GM21381 (cell line): ENCODE data around the gene XCR1.
A peak's percentile ranks its signal among the peaks of the same experiment; 100 is the strongest.
"Not testable (repeated sequence)": the region's sequence is repeated elsewhere in the genome, so short reads cannot be mapped to it uniquely, and the experiment has no call there.

ENCODE experiments used
- ATAC-seq: cut with Tn5 transposase; IDR thresholded peaks from one replicate; pipeline ENCODE4 v1.9.1; 2021; ENCODE audit warnings: mild to moderate bottlenecking, moderate library complexity; ENCODE audit not compliant: unreplicated experiment

Gene XCR1

DNA sequence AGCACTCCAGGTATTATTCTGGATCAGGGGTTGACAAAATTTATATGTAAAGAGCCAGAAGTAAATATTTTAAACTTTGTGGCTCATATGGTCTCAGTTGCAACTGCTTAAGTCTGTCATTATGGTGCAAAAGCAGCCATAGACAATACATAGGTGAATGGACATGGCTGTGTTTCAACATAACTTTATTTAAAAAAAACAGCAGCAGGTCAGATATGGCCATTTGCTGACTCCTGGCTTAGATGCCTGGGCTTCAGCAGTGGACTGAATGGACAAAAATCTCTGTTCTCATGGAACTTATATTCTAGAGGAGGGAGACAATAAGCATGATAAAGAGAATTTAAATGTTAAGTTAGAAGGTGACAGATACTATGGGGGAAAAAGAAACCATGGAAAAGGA, 20.0 kb downstream of the XCR1 start:
- ATAC-seq: no peak

DNA sequence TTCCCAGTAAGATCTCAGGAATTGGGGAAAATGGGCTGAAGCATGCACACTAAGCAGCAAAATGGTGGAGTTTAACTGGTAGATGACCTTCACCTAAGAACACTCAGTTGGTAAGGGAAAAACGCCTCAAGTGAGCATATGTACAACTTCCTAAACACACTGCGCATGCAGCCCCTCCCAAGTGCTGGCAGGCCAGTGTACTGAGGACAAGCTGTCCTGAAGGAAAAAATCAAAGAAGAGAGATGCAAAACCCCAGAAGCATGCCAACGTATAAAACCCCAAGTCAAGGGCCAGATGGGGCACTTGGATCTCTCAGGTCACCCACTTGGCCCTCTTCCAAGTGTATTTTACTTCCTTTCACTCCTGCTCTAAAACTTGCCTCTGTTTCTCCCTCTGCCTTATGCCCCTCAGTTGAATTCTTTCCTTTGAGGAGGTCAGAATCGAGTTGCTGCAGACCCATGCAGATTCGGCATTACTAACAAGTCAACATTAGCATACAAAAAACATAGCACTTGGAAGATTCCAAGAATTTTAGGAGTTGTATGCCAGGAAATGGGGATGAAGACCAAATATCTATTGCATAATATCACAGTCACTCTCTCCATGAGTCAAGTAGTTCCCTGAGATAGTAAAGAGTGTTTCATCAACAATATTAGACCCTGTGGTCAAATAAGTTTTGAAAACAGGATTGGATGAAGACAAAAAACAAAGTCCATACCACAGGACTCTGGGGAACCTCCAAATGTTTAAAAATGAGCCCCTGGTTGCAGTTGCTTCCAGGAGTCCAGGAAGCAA, 20.8 kb downstream of the XCR1 start:
- ATAC-seq: no peak

DNA sequence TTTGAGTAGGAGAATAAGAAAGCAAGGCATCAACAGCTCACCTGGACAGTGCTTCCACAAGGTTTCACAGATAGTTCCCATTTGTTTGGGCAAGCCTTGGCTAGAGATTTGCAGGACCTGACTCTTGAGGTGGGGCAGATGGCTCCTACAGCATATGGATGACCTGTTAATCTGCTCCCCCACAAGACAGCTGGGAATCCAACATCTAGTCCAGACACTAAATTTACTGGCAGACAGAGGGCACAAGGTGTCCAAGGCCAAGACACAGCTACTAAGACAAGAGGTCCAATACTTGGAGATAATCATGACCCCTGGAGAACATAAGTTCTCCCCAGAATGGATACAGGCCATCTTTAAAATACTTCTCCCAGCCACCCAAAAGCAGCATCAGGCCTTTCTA, 23.6 kb downstream of the XCR1 start:
- not testable (repeated sequence) for ATAC-seq

DNA sequence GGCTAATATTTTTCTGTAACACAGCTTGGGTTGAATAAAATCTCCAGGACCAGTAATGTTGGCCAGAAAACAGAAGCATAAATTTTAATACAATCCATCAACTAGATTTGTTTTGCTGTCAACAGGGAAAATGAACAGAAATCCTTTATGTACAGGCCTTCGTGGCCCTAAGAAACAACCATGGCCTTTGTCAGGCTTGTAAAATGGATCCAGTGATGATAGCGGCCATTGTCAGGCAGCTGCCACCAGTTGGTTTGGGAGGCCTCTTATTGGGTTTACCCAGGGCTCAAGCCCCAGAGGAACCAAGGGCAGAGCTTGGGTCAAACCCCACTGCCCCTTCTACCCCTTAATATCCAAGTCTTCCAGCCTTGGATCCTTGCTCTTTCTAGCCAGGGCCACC, 26.1 kb downstream of the XCR1 start:
- no peak for ATAC-seq

DNA sequence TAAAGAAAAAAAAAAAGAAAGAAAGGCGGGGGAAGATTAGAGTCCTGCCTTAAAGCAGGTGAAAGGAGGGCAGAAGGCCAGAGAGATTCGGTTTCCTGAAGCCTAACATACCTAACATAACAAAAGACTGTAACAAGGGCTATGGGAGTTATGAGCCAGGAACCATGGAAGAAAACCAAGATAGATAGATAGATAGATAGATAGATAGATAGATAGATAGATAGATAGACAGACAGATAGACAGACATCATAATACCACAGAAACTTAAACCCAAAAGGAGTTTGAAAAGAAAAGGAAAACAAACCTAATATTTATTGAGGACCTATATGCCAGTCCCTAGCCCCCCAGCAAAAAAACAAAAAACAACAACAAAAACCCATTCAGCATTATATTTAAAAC, 29.3 kb downstream of the XCR1 start:
- no peak for ATAC-seq

DNA sequence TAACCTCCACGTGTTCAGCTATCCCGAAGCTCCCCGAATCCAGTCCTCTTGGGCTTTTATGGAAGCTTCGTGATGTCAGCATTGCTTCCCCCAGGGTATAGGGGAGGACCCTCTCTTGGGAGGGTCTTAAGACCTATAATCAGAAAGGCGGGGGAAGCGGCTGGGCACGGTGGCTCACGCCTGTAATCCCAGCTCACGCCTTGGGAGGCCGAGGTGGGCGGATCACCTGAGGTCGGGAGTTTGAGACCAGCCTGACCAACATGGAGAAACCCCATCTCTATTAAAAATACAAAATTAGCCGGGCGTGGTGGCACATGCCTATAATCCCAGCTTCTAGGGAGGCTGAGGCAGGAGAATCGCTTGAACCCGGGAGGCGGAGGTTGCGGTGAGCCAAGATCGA, 29.8 kb downstream of the XCR1 start:
- ATAC-seq: not testable (repeated sequence)

DNA sequence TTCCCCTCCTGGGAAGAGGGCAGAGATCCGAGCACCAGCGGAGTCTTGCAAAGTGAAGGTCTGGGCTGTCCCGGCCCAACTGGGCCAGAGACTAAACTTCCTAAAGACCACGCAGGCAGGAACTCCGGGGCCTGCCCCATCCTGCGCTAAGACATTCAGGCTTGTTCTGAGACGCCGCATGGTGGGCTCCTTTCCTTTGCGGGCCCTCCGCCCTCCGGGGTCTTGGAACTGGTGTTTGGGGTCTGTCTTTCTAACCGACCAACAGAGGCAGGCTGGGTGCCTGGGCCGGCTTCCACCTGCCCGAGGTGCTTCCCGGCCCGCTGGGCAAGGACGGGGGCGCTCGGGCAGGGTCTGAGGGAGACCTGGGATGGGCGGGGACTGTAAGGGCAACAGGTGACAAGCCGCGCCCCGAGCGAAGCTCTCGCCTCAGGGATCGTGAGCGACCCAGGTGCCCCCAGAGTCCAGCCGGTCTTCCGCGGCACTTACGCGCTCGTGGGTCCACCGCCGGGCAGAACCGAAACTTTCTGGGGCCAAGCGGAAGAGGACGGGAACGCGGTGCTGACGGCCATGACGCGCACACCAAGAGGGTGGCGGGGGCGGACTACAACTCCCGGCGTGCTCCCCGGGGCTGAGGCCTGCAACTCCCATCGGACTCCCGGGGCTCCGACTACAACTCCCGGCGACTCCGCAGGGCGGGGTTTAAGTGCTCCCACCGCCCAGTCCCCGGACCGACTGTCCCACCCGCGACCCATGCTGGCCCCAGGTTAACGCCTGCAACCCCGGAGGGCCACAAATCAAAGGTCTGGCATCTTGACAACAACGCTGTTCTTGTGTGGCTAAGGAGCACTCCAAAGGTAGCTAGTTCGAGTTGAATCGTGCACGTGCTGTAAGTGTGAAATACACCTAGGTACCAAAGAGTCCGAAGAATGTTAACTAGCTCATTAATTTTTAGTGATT, 31.8 kb downstream of the XCR1 start, which contains the start of gene FYCO1:
Gene FYCO1, minus strand, starts transcription at position 589 of the 957 bp plus-strand sequence. CDS start 10,914 bp downstream, outside the sequence.
- ATAC-seq: peak; percentile 80

DNA sequence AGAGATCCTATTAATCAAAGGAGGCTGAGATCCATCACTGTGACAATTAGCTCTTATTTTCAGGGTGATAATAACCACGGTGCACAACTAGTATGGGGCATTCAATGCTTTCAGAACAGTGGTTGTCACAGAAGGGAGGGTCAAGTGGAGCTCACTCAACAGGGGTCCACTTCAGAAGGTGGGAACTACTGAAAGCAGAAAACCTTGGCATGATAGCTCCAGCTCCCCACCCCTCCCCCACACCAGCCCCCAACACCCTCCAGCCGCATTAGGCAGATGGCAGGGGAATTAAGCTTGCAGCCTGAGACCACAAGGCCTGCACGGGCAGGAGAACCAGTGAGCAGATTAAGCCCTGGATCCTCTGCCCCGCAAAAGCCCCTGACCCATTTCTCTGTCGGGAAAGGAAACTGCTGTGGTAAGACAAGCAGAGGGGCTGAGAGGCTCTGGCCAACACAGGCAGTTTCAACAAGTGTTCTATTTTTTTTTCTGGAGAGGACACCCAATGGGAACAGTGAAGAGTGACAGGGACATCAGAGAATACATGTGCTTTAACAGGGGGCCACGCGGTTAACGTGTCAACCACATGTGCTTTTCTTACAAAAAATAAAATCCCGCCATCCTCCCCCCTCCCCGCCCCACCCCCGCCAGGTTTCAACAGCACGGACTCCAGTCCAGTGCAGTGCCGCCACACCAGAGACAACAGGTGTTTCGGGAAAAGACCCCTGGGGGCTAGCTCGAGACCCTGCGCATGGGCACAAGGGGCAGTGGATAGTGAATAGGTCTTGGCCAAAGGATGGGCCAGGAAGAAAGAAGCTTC, 32.7 kb downstream of the XCR1 start:
- peak; percentile 28 for ATAC-seq

DNA sequence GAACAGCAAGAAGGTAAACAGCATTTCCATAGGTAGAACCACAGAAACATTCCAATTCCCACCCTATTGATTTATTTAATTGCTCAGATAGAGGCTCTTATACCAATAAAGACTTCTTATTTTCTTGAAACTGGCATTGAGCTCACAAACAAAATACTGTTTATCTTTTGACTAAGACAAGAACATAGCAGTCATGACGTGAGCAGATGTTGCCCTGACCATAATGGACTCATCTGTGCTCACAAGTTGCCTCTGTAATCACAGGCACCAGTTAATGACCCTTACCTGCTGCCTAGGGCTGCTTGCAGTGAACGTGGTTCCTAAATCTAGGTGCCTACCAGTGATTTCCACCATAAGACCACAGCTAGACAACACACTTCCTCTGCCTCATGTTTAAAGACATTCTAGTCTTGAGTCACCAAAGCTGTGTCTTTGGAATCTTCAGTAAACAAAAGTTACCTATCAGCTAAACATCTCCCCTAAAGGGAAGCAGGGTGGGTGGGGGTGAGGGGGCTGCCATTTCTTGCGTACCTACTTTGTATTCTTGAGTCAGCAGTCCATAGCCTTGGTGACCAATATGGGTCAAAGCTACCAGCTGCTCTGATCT, 33.8 kb downstream of the XCR1 start:
- no peak for ATAC-seq

DNA sequence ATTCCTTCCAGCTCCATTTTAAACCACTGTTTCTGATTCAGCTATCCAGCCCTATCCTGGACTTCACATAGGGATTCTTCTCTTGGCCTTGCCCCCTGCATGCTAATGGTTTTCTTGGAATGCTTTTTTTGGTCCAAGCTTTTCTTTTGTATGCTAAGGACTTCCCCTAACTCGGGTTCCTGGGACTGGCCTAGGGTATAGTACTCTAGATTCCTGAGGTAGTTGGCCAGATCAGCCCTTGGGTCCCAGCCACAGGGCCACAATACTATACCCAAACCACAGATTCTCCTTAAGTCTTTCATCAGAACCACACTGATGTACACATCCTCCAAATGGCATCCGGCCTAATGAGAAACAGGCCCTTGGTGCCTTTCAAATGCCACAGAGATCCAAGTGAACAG, 34.5 kb downstream of the XCR1 start:
- ATAC-seq: no peak

DNA sequence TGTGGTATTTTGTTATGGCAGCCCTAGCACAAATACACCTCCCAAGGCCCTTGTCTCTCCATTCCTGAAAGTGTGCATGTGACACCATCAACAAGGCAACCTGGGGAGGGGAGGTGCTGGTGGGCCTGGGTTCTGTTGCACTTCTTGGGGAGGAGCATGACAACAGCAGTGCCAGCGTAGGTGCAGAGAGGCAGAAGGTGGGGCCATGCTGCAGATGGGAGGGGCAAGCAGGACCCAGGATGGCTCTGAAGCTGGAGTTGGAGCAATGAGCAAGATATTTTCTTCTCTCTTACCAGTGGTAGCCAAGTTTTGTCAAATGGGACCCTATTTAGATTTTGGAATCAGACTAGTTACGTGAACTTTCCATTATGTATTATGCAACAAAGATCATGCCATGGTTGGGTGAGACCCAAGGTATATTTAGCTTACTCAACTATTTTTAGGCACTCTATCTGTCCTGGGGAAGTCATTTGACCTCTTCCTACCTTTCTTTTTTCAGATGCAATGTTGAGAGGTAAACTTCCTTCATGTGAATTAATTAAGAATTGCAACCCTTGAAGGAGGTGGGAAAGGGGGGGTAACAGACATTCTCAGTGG, 35.1 kb downstream of the XCR1 start:
- ATAC-seq: no peak

DNA sequence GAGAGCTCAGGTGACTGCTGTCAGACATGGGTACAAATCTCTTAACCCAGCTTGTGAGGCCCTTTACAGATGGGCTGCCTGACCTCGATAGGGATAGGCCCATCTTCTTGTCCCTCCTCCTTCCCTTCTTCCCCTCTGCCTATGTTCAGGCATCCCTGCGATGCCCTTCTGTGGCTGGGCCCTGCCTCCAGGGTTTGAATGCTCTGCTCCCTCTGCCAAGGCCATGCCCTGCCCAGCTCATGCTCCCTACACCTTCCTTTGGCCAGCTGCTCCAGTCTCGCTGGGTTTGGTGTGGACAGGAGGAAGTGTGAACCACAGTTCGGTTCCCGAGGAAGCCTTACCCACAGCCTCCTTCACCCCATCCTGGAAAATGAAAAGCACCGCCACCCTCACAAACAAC, 35.9 kb downstream of the XCR1 start:
- ATAC-seq: no peak

DNA sequence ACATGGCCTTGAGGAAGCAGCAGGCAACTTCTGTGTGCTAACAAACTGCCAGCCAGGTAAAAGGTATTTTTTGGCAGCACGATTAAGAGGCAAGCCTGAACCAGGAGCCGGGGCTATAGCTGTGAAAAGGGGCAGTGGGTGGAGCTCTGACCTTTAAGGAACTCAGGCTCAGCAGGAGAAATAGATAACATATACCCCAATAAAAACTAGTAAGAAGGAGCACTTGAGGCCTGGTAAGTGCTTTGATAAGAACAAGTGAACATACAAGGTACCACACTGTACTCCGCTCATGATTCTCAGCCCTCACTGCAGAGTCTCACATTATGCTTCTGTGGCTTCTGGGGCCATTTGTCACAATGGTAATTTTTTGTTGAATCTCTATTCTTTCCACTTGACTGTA, 37.1 kb downstream of the XCR1 start:
- no peak for ATAC-seq

DNA sequence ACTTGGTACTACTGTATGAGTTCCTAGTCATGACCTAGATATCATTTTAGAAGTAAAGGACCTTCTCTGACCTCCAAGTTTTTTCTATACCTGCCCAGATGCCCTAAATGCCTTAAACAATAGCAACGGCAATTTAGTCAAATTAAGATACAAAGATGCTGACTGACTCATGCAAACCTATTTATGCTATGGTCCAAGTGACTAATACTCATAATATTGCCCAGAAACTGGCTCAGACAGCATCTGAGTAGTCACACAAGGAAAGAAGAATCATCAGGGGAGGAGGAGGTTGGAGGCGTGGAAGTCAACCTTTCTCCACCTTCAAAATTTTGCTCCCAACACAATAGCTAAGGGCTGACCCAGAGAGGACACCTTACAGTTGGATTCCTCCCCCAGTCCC, 38.5 kb downstream of the XCR1 start:
- ATAC-seq: no peak

DNA sequence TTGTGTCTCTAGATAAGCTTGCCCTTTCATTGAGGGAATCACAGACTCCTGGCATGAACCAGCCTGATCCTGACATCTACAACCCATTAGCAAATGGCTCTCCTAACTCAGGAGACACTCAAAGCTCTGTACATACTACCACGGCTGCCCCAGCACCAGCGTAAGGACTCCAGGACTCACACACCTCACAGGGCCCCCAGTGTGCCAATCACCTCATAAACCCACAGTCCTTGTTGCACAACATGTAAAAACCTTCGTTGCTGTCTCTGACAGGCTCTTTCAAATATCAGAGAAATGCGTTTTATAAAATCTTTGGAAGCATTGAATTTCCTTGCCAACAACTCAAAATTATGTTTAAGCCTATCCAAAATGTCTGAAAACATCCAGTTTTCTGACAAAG, 38.9 kb downstream of the XCR1 start:
- ATAC-seq: no peak

DNA sequence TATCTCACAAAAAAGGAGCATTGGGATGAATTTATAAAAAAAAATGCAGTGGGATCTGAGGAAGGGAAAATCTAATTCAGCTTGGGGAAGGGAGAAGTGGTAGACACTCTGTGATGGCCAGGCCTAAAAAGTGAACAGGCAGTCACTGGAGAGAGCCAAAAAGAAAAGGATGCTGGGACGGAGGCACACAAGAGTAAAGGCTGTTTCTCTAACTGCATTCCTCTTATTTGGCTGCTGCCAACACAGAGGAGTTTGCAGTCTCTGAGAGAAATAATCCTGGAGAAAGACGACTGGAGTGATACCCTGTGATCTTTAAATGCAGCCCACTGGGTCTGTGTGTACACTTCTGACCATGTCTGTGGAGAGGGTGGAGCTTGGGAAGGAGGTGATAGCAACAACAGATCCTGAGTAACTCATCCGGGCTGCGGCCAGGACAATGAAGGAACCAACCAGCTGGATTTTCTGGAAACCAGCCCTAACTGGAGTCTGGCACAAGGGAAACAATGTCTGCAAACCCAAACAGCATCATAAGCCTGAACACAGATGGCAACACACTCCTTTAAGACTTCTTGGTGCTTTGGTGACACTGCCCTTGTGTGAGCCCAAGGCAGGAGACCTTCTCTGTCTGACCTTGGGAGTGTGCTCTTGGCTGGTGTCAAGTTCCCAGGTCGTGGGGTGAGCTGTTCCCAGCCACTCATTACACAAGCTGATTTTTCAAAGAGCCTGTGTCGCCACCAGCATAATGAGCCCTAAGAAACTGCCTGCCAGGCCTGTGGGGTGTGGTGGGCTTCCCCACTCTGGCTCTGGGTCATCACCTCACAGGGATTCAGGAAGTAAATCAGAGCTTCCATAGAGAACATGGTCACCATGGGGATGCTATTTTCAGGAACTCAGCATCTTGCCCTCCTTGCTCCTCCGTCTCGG, 39.7 kb downstream of the XCR1 start:
- ATAC-seq: no peak

DNA sequence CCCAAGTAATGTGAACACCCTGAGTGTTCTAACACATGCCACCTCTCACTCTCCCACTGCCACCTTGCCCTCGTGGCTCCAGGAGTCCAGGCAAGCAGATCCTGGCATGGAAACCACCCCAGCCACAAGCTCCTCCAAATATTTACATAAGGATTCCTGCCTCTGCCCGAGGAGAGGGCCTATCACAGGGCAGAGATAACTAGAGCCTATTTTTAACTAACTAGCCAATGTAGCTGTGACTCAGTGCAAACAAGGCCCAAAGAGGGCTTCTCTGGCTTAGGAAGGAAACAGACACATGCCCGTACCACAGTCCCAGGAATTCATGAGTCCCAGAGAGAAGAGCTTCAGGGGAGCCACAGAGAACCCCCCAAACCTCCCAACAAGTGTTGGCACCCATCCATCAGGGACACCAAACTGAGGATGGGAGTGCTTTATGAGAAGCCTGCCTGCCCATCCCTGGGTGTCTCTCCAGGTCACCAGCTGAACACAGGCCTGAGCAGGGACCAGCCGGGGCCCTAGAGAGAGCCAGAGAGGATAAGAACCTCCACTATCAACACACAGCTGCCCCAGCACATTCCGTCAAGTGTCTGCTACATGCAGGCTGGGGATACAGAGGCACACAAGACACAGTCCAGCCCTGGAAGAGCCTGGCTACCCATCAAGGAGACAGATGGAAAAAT, 40.8 kb downstream of the XCR1 start:
- no peak for ATAC-seq

DNA sequence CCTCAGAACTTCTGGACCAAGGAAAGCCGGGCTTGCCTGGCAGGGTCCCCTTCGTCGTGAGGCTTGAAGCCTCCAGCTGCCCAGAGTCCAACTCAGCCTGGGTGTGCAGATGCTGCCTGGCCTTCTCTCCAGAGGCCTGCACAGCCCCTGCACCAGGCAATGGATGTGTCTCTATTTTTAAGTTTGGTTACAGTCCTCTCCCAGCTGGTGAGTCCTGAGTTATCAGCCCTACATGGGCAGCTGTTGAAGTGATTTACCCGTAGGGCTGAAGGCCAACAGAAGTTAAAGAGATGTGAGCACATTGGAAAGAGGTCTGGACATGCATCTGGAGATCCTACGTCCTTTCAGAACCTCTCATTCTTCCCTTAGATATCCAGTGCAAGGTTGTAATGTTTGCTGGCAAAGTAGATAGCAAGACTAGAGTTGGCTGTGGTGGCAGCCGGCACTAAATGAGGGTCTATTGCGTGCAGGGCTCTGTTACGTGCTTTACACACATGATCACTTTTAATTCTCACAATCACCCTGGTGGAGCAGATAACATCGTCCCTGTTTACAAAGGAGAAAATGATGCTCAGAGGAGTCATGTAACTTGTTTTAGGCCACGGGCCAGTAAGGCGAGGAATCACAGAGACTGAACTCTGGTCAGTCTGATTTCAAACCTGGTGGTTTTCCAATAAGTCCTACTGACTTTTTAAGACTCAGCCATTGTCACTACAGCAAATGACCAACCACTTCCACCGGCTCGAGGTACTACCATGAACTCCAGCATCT, 41.6 kb downstream of the XCR1 start:
- no peak for ATAC-seq
